COLO668 (cell line): ENCODE data around the gene NEAT1.
A peak's percentile ranks its signal among the peaks of the same experiment; 100 is the strongest.
"Not testable (repeated sequence)": the region's sequence is repeated elsewhere in the genome, so short reads cannot be mapped to it uniquely, and the experiment has no call there.

ENCODE experiments used
- DNase-seq: peaks from one replicate; lab custom pipeline; 2025; ENCODE audit not compliant: unreplicated experiment; lab: John Stamatoyannopoulos, UW

Gene NEAT1

DNA sequence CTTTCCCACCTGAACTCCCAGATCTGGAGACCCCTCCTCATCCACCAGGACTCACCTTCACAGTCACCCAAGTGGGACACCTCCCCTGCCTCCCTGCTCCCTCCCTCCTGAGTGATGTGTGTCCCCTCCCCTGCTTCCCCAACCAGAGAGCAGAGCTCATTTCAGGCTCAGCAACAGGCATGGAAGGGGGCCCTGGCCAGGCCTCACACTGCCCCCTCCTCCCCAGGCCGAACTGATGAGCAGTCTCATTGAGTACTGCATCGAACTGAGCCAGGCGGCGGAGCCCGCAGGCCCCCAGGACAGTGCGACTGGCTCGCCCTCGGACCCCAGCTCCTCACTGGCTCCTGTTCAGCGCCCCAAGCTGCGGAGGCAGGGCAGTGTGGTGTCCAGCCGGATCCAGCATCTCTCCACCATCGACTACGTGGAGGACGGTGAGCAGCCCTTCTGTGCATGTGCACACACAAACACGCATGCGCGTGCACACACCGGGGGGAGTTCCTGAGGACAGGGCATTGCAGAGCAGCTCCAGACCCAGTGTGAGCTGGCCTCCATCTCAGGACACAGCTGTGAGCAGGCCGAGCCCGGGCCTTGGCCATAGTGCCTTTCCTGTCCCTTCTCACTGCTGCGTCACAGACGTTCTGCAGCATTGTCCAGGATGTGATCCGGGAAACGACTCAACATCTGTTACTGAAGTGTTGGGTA lies 17.8 kb upstream of the NEAT1 start:
- no peak for DNase-seq

- no peak for DNase-seq
These were observed 11.5 kb upstream of the NEAT1 start for GRCh38 chr11:65410936-65411680.

GRCh38 chr11:65411681-65412070 lies 10.9 kb upstream of the NEAT1 start:
- DNase-seq, result no peak

- no peak for DNase-seq
These were observed 10.1 kb upstream of the NEAT1 start for GRCh38 chr11:65412271-65413076.

DNA sequence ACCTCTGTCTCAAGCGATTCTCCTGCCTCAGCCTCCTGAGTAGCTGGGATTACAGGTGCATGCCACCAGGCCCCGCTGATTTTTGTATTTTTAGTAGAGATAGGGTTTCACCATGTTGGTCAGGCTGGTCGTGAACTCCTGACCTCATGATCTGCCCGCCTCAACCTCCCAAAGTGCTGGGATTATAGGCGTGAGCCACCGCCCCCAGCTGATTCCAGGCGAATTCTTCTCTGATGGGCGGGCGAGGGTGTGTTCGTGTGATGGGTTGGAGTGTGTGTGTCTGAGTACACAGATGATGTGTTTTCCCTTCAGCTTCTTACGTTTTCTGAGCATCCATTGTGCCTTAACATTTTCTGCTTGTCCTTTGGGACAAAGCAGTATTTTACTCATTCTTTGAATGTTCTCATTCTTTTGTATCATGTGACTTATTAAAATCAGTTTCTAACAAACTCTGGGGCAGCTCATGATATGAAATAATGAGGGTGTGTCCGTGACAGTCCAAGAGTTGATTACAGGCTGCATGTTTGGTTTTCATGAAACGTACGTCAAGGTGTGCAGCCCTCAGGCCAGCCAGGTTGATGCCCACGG lies 9.4 kb upstream of the NEAT1 start:
- not testable (repeated sequence) for DNase-seq

- DNase-seq, result no peak
These were observed 7.7 kb upstream of the NEAT1 start for GRCh38 chr11:65414776-65415498.

DNA sequence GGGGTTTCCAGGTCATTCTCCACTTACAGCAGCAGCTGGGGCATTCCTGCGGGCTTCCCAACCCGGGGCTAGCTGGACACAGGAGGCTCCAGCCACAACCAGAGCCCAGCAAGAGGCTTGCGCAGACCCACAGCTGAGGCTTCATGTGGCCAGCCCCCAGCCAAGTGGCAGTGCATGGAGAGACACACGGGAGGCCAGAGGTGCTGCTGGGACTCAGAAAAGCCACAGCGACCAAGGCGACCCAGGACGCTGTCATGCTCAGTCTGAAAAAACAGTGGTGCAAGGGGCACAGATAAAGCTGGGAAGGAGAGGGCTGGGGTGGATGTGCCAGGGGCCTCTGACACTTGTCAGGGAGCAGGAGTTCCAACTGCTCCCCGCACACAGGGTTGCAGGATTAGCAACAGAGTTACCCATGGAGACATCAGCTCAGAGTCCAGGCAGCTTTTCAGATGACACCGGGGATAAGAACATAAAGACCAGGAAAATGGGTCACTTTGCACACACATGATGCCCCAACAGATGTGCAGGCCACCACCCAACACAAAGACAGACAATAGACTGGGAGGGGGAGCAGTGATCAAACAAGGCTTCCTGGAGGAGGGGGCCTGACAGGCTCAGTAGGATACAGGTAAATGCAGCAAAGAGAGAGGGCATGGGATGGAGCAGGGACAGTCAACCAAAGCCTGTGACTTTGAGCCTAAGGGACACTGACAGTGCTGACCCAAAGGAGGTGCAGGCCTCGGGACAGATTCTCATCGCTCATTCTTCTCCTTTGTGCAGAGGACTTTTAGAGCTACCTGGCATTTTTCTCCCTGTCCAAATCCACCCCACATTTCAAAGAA lies 6.9 kb upstream of the NEAT1 start:
- DNase-seq, result no peak

- peak; percentile 86 for DNase-seq
These were observed 6.2 kb upstream of the NEAT1 start for GRCh38 chr11:65416341-65416824.

DNA sequence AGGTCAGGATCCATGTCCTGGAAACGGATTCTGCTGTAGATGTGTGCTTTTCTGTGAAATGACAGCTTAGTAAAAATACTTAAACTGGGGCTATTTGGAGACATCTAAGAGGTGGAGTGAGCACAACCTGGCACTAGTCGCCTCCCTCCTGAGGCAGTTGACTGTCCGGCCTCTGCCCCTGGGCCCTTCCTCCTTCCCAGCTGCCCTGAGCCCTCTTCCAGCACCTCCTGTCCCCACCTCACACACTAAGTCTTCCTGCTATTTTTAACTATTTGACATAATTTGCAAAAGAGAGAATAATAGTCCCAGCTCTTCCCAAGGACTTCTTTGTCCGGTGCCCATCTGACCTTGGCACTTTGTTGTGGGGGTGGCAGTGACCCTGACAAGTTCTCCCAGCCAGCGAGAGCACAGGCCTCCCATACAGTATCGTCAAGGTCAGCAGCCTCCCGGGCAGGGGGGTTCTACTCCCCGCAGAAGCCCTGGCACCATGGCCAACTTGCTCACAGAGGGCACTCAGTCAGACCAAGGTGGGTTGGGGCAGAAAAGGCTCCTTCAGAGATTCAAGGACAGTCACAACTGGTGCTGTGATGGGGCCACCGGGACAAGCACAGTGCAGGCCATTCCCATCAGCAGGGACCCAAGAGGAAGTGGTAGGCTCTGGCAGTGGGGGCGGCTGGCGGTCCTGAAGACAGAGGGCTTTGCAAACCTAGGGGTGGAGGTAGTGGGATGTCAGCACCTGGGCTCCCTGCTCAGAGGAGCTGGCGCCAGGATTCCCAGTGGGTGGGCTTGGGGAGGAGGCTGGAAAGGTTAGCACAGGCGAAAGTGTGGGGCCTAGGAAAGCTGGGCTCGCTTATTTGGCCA lies 5.5 kb upstream of the NEAT1 start:
- no peak for DNase-seq

DNA sequence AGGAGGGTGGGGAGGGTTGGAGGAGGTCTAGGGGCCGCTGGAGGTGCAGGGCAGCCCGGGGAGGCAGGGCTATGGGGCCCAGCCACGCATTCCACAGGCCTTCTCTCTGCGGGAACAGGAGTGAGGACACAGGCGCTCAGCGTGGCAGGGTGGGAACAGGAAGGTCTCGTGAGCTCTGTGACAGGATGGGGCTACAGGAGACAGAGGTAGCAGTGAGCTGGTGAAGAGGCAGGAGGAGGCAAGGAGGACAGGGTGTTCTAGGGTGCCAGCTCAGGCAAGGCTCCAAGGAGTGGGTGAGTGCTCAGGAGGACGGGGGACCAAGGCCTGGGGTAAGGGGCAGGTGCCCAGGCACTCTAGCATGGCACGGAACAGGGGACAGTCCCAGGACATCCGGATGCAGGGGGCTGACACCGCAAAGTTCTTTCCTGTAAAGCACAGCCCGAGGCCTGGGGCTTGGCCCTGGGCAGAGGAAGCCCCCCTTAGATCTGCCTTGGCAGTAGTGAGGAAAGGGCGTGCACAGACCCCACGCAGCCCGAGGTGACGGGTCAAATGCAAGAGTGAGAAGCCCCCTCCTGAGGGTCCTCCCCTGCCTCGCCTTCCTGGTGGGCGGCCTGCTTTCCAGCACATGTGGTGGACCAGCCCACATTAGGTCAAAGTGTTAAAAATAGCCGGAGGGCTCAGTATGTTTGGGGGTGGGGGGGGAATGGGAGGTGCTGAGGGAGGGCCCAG lies 4.7 kb upstream of the NEAT1 start:
- no peak for DNase-seq

GRCh38 chr11:65418431-65418680 lies 4.2 kb upstream of the NEAT1 start:
- DNase-seq, result no peak

DNA sequence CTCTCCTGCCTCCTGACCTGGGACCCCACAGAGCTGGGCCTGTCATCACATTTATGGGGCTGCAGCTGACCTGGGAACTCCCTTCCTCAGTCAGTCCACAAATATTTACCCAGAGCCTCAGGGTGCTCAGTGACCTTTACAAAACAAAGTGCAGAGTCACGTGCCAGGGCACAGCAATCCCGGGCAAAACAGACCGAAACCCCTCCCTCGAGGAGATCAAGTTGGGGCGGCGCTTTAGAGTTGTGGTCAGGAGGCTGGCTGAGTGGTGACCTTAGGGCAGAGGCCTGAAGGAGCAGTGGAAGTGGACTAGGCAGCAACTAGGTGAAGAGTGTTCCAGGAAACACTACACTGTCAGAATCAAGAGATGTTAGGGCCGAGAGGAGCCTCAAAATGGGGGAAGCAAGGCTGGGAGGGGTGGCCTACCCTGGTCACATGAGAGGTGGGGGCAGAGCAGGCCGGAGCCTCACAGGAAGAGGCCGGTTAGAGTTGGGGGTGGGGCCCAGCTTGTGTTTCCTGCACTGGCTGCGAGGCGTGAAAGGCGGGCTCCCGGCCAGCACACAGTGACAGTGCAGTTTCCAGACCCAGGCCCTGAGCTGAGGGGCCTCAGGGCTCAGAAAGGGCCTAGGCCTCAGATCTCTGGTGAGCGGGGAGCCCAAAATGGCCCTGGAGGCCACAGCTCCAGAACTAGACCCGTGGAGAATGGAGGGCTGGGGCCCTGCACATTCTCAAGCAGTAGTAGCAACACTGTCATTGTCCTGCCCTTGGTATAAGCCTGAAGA lies 3.7 kb upstream of the NEAT1 start:
- peak; percentile 96 for DNase-seq

GRCh38 chr11:65419460-65419771 lies 3.2 kb upstream of the NEAT1 start:
- DNase-seq, result no peak

- DNase-seq, result peak; percentile 77
These were observed 2.7 kb upstream of the NEAT1 start for GRCh38 chr11:65419772-65420481.

DNA sequence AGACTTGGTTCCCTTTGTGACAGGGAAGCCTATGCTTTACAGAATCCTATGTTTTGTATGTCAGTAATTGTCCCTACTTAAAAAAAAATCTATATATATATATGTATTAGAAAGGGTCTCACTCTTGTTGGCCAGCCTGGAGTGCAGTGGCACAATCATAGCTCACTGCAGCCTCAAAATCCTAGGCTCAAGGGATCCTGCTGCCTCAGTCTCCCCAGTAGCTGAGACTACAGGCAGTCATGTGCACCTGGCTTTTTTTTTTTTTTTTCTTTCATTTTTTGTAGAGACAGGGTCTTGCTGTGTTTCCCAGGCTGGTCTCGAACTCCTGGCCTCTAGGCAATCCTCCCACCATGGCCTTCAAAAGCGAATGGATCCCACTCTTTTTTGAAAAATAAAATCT lies 2.1 kb upstream of the NEAT1 start:
- no peak for DNase-seq

DNA sequence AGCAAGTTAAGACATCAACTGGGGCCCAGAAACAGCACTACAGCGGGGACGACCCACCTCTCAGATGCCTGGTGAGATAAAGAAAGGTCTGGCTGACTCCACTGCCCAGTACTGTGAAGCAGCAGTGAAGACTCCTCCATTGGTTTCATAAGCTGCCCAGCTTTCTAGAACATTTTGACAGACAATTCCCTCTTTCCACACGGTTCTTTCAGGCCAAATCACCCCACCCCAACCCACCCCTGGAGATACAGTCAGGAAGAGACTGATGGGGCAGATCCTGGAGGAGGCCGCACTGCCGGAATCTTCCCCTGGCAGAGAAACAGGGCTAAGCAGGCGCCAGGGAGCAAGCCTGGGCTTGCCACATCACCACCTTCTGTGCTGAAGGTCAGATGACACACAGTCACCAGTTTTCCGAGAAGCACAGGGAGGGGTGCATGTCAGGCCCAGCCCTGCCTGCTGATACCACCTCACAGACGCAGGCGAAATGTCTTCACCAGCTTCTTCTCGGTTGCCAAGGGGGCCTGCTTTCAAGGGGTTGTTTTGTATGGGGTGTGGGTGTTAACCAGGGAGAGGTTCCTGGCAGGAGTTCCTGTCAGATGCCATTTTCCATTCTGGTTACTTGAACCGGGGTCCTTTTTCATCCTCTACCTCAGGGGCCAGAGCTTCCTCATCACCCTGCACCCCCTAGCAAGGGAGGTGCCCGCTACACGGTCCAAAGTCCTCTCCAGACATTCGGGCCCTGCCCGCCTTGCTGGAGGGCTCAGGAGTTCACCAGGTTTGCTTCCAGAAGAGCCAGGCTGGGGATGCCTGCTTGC lies 1.4 kb upstream of the NEAT1 start:
- peak; percentile 84 for DNase-seq
